Vagina (tissue), 2 donors: ENCODE data around the gene LHFPL3. TPM values are rescaled to one million over a fixed set of nuclear protein-coding genes. Genes with fewer than 3 reads are reported as not detected.
A peak's percentile ranks its signal among the peaks of the same experiment; 100 is the strongest.

Experiments used
- DNase-seq, 2 donors: peaks; one replicate each; pipeline ENCODE4 v3.0.0-alpha.2; 2017; ENCODE audit errors: extremely low spot score in 2 of 2
- H3K27ac ChIP-seq: fragments of 200-600 bp; sonication (generic); one replicate; pipeline ENCODE4 v1.5.1; 2019
- H3K27me3 ChIP-seq: fragments of 200-600 bp; sonication (generic); one replicate; pipeline ENCODE4 v1.5.1; 2019
- H3K36me3 ChIP-seq, 2 donors: fragments of 200-600 bp; sonication (generic); one replicate each; pipeline ENCODE4 v1.5.1; 2017 to 2019
- H3K4me1 ChIP-seq: fragments of 200-600 bp; sonication (generic); one replicate; pipeline ENCODE4 v1.5.1; 2019
- H3K4me3 ChIP-seq, 2 donors: fragments of 200-600 bp; sonication (generic); 1 replicate in 1 of 2; 2 replicates in 1 of 2; pipeline ENCODE4 v1.5.1; 2016 to 2019
- H3K9me3 ChIP-seq: fragments of 200-600 bp; sonication (generic); one replicate; pipeline ENCODE4 v1.5.1; 2019
- CTCF ChIP-seq, 3 experiments: fragments of 450-650 bp in 2 of 3; fragments of 200-600 bp in 1 of 3; sonication (generic) in 1 of 3; IDR thresholded peaks; one replicate each; pipeline ENCODE4 v1.5.1; 2017 to 2019; ENCODE audit warnings: antibody characterized with exemption in 3 of 3, mild to moderate bottlenecking in 2 of 3, moderate library complexity in 2 of 3
- POLR2A ChIP-seq, 2 donors: fragments of 450-650 bp; IDR thresholded peaks; one replicate each; pipeline ENCODE4 v1.6.1; 2017; ENCODE audit warnings: antibody characterized with exemption in 2 of 2, mild to moderate bottlenecking in 2 of 2, moderate library complexity in 2 of 2
- POLR2AphosphoS5 ChIP-seq, 2 donors: sonication (generic); formaldehyde crosslinking; IDR thresholded peaks; one replicate each; pipeline ENCODE4 v1.9.0; 2017; ENCODE audit warnings: antibody characterized with exemption in 2 of 2, mild to moderate bottlenecking in 2 of 2, low read depth in 1 of 2; ENCODE audit not compliant: insufficient read depth in 1 of 2
- intact Hi-C: fragments of 100-400 bp; cut with DNase I; formaldehyde crosslinking; loops from one replicate; pipeline ENCODE4 v1.15.1; 2023
- total RNA-seq: library from RNA; depleted of rRNA; stranded (reverse); fragments of >200 nt; gene quantifications from one replicate; pipeline ENCODE4 v1.2.3, GENCODE V29; 2016

Gene LHFPL3
- total RNA-seq, 1 donor from 2014 or later = not detected

GRCh38 chr7:104848138-104848990, 520.0 kb downstream of the LHFPL3 start:
- Histone ChIP-seq H3K4me3 (no peak overlapping the region), H3K4me1 (no peaks in the 10 kb centered on the region), H3K9me3 (no peaks in the 10 kb centered on the region), H3K27ac (no peak overlapping the region), H3K27me3 (no peaks in the 10 kb centered on the region), H3K36me3 (no peaks in the 10 kb centered on the region)
- TF ChIP-seq CTCF (IDR thresholded peaks at IDR 0.05) (peak; percentile 59 to 72 (median 69)), POLR2A (IDR thresholded peaks at IDR 0.05) (no peak)
- intact Hi-C loops = no loop called here
- DNase-seq = no peak

- TF ChIP-seq POLR2A (IDR thresholded peaks at IDR 0.05) (no peak), POLR2AphosphoS5 (IDR thresholded peaks at IDR 0.05; ENCODE audit: insufficient read depth in 1 of 2, low read depth in 1 of 2) (no peak), CTCF (IDR thresholded peaks at IDR 0.05) (no peak)
- intact Hi-C loops = no loop called here
- H3K36me3 ChIP-seq = no peaks in the 10 kb centered on the region
- no peaks in the 10 kb centered on the region for H3K27me3 ChIP-seq
- H3K4me1 ChIP-seq = no peaks in the 10 kb centered on the region
- no peaks in the 10 kb centered on the region for H3K9me3 ChIP-seq
- no peak for DNase-seq
- no peak overlapping the region for H3K4me3 ChIP-seq
- no peak overlapping the region for H3K27ac ChIP-seq
Observed at GRCh38 chr7:104850374-104850773, 522.0 kb downstream of the LHFPL3 start.

GRCh38 chr7:104851268-104851667, 522.9 kb downstream of the LHFPL3 start:
- intact Hi-C loops = no loop called here
- no peaks in the 10 kb centered on the region for H3K27me3 ChIP-seq
- H3K4me1 ChIP-seq = no peaks in the 10 kb centered on the region
- H3K9me3 ChIP-seq = no peaks in the 10 kb centered on the region
- no peak overlapping the region for H3K27ac ChIP-seq
- H3K4me3 ChIP-seq = no peak overlapping the region
- no peak for DNase-seq
- TF ChIP-seq POLR2A (IDR thresholded peaks at IDR 0.05) = no peak
- TF ChIP-seq CTCF (IDR thresholded peaks at IDR 0.05) = no peak
- TF ChIP-seq POLR2AphosphoS5 (IDR thresholded peaks at IDR 0.05; ENCODE audit: insufficient read depth in 1 of 2, low read depth in 1 of 2) = no peak
- no peaks in the 10 kb centered on the region for H3K36me3 ChIP-seq

GRCh38 chr7:104852386-104852785, 524.0 kb downstream of the LHFPL3 start:
- H3K9me3 ChIP-seq = no peaks in the 10 kb centered on the region
- H3K4me3 ChIP-seq = no peak overlapping the region
- intact Hi-C loops = no loop called here
- H3K27ac ChIP-seq = no peak overlapping the region
- H3K36me3 ChIP-seq = no peaks in the 10 kb centered on the region
- H3K4me1 ChIP-seq = no peaks in the 10 kb centered on the region
- no peak for TF ChIP-seq POLR2A (IDR thresholded peaks at IDR 0.05)
- TF ChIP-seq CTCF (IDR thresholded peaks at IDR 0.05) = no peak
- TF ChIP-seq POLR2AphosphoS5 (IDR thresholded peaks at IDR 0.05; ENCODE audit: insufficient read depth in 1 of 2, low read depth in 1 of 2) = no peak
- no peak for DNase-seq
- no peaks in the 10 kb centered on the region for H3K27me3 ChIP-seq

- Histone ChIP-seq H3K27ac (no peak overlapping the region), H3K4me1 (no peaks in the 10 kb centered on the region), H3K9me3 (no peaks in the 10 kb centered on the region), H3K36me3 (no peaks in the 10 kb centered on the region), H3K4me3 (no peak overlapping the region), H3K27me3 (no peaks in the 10 kb centered on the region)
- no peak for DNase-seq
- no peak for TF ChIP-seq POLR2A (IDR thresholded peaks at IDR 0.05)
- no peak for TF ChIP-seq CTCF (IDR thresholded peaks at IDR 0.05)
- TF ChIP-seq POLR2AphosphoS5 (IDR thresholded peaks at IDR 0.05; ENCODE audit: insufficient read depth in 1 of 2, low read depth in 1 of 2) = no peak
- intact Hi-C loops = no loop called here
Observed at GRCh38 chr7:104855861-104856260, 527.5 kb downstream of the LHFPL3 start.
